ENCODE data around the gene CHD1. TPM values are rescaled to one million over a fixed set of nuclear protein-coding genes. Genes with fewer than 3 reads are reported as not detected.

CHD1 gene
- total RNA-seq, 6 experiments from 2014 or later: 11.0 to 26.2 (median 15.2) TPM

GRCh38 chr5:98954392-98955028 lies 25.7 kb upstream of the CHD1 start:
- DNase-seq (no peak), ATAC-seq (no peak)
- no peaks in the 10 kb centered on the region for H3K4me1 ChIP-seq
- H3K9me3 ChIP-seq: no peaks in the 10 kb centered on the region
- intact Hi-C loops (cut with DNase I): no loop called here
- no peak overlapping the region for H3K27ac ChIP-seq
- no peaks in the 10 kb centered on the region for H3K27me3 ChIP-seq
- WGBS (ENCODE audit: insufficient coverage, low coverage, low lambda C conversion rate, missing lambda C conversion rate): 81% methylated on average over 4 of the region's 5 CpGs
- H3K36me3 ChIP-seq: no peaks in the 10 kb centered on the region
- no peak overlapping the region for H3K4me3 ChIP-seq
- no peak for TF ChIP-seq POLR2A (IDR thresholded peaks at IDR 0.05)
- TF ChIP-seq, protein P1, sequence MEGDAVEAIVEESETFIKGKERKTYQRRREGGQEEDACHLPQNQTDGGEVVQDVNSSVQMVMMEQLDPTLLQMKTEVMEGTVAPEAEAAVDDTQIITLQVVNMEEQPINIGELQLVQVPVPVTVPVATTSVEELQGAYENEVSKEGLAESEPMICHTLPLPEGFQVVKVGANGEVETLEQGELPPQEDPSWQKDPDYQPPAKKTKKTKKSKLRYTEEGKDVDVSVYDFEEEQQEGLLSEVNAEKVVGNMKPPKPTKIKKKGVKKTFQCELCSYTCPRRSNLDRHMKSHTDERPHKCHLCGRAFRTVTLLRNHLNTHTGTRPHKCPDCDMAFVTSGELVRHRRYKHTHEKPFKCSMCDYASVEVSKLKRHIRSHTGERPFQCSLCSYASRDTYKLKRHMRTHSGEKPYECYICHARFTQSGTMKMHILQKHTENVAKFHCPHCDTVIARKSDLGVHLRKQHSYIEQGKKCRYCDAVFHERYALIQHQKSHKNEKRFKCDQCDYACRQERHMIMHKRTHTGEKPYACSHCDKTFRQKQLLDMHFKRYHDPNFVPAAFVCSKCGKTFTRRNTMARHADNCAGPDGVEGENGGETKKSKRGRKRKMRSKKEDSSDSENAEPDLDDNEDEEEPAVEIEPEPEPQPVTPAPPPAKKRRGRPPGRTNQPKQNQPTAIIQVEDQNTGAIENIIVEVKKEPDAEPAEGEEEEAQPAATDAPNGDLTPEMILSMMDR (IDR thresholded peaks at IDR 0.05): no peak

DNA sequence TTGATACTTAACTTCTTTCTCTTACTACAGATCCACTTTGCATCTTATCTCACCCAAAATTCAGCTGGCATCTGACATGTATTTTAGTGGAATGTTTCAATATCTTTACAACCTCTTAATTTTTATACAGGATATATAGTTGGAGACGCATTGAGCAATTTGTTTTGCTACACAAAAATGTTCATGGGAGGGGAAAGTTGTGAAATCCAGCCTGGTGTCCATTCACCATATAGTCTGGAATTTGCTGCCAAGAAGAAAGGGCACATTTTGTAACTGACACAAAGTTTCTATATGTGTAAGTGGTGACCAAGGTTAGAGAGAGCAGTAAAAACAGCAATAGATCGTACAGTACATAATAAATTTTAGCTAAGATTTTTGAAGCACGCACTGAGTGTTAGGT lies 14.0 kb upstream of the CHD1 start:
- H3K36me3 ChIP-seq: no peaks in the 10 kb centered on the region
- ATAC-seq (no peak), DNase-seq (no peak)
- intact Hi-C loops (cut with DNase I): no loop called here
- no peak for TF ChIP-seq POLR2A (IDR thresholded peaks at IDR 0.05)
- TF ChIP-seq, protein P1 (IDR thresholded peaks at IDR 0.05): no peak
- H3K4me3 ChIP-seq: no peak overlapping the region
- 68% methylated on average over 3 of the region's 3 CpGs for WGBS (ENCODE audit: insufficient coverage, low coverage, low lambda C conversion rate, missing lambda C conversion rate)
- no peaks in the 10 kb centered on the region for H3K27me3 ChIP-seq
- no peaks in the 10 kb centered on the region for H3K9me3 ChIP-seq
- H3K4me1 ChIP-seq: no peaks in the 10 kb centered on the region
- no peak overlapping the region for H3K27ac ChIP-seq

DNA sequence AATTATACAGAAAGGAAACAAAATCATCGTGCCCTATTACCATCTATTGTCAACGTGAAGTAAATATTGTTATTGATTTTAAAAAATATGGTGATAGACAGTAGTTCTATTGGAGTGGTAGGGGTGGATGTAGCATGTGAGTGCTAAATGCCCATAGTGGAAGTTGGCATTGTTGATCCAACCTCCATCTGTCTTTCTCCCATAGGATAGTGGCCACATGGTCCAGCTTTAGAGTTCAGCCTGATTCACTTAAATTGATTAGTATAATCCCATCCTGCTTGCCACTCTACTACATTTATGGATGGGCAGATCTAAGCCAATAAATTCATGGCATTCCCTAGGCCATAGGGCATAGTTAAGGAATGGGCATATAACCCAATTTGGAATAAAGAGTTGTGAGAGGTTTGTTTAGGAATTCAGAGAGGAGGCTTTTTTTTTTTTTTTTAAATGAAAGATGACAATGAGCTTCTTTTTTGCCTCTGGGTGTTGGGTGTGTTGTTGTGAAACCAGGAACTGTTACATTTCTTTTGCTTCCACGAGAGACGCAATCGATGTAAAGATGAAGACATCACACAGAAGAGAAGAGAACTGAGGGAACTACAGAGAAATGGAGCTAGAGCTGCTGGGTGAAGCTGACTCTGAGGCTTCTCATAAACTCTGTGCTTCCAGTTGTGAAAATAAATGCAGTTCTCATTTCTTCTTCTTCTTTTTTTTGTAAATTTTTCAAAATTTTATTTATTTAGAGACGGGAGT lies 12.5 kb upstream of the CHD1 start:
- no peak overlapping the region for H3K4me3 ChIP-seq
- no peaks in the 10 kb centered on the region for H3K27me3 ChIP-seq
- ATAC-seq (peak in 3 of 4 donors; percentile 33 to 49 (median 39)), DNase-seq (no peak)
- H3K4me1 ChIP-seq: no peaks in the 10 kb centered on the region
- WGBS (ENCODE audit: insufficient coverage, low coverage, low lambda C conversion rate, missing lambda C conversion rate): 67% methylated on average over 6 of the region's 6 CpGs
- TF ChIP-seq POLR2A (IDR thresholded peaks at IDR 0.05): no peak
- TF ChIP-seq, protein P1 (IDR thresholded peaks at IDR 0.05): no peak
- no peak overlapping the region for H3K27ac ChIP-seq
- no peaks in the 10 kb centered on the region for H3K9me3 ChIP-seq
- H3K36me3 ChIP-seq: no peaks in the 10 kb centered on the region
- intact Hi-C loops (cut with DNase I): no loop called here

GRCh38 chr5:98940581-98940980 lies 11.8 kb upstream of the CHD1 start:
- no peaks in the 10 kb centered on the region for H3K27me3 ChIP-seq
- ATAC-seq (peak; percentile 30 to 56 (median 51)), DNase-seq (no peak)
- H3K9me3 ChIP-seq: no peaks in the 10 kb centered on the region
- H3K36me3 ChIP-seq: no peaks in the 10 kb centered on the region
- no peak overlapping the region for H3K27ac ChIP-seq
- TF ChIP-seq, protein P1 (IDR thresholded peaks at IDR 0.05): no peak
- no peak for TF ChIP-seq POLR2A (IDR thresholded peaks at IDR 0.05)
- H3K4me3 ChIP-seq: no peak overlapping the region
- no peaks in the 10 kb centered on the region for H3K4me1 ChIP-seq
- WGBS (ENCODE audit: insufficient coverage, low coverage, low lambda C conversion rate, missing lambda C conversion rate): 49% methylated on average over 2 of the region's 2 CpGs
- intact Hi-C loops (cut with DNase I): no loop called here
